ENCODE data around the gene CYP4F22. TPM values are rescaled to one million over a fixed set of nuclear protein-coding genes. Genes with fewer than 3 reads are reported as not detected.

The CYP4F22 gene
- total RNA-seq, 6 experiments from 2014 or later, result not detected

DNA sequence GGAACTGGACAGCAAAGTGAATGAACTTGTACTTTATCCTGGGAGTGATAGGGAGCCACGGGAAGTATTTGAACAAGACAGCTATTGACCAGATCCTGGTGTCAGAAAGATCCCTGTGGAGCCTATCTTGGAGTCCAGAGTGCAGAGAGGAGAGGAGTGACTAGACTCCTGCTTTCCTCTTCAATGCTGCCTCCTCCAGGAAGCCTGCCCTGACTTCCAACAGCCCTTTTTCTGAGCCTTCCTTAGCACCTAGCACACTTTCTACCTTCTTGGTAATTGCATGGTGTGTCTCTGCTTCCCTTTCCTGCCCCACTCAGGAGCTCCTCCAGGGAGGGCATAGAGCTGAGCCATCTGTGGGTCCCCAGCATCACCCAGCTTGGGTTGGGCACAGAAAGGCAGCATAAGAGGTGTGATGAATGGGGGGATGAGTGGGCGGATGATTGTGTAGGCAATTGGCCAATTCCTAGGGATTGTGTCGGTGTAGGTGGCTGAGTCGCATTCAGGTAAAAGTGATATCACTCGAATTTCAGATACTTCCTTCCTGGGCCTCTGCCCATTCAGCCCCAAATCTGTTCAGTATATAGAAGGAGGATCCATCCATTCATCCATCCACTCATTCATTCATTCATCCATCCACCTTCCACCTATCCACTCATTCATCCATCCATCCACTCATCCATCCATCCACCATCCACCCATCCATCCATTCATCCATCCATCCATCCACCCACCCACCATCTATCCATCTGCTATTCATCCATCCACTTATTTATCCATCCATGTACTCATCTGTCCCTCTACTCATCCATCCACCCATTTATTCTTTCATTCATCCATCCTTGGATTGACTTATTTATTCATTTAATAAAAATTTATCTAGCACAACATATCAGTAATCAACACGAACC, 26.9 kb downstream of the CYP4F22 start:
- Mint-ChIP-seq H3K9me3 (peaks cover 16% of the 10 kb centered on the region; the same call in 1 of the 2 replicates), H3K4me3 (no peak overlapping the region), H3K27me3 (ENCODE audit: insufficient read depth) (peaks cover 3% of the 10 kb centered on the region), H3K36me3 (ENCODE audit: low read depth) (no peaks in the 10 kb centered on the region), H3K4me1 (ENCODE audit: low read depth) (no peaks in the 10 kb centered on the region), H3K27ac (no peak overlapping the region)
- TF ChIP-seq, protein P1, sequence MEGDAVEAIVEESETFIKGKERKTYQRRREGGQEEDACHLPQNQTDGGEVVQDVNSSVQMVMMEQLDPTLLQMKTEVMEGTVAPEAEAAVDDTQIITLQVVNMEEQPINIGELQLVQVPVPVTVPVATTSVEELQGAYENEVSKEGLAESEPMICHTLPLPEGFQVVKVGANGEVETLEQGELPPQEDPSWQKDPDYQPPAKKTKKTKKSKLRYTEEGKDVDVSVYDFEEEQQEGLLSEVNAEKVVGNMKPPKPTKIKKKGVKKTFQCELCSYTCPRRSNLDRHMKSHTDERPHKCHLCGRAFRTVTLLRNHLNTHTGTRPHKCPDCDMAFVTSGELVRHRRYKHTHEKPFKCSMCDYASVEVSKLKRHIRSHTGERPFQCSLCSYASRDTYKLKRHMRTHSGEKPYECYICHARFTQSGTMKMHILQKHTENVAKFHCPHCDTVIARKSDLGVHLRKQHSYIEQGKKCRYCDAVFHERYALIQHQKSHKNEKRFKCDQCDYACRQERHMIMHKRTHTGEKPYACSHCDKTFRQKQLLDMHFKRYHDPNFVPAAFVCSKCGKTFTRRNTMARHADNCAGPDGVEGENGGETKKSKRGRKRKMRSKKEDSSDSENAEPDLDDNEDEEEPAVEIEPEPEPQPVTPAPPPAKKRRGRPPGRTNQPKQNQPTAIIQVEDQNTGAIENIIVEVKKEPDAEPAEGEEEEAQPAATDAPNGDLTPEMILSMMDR (IDR thresholded peaks at IDR 0.05), result no peak
- DNase-seq, result no peak

DNA sequence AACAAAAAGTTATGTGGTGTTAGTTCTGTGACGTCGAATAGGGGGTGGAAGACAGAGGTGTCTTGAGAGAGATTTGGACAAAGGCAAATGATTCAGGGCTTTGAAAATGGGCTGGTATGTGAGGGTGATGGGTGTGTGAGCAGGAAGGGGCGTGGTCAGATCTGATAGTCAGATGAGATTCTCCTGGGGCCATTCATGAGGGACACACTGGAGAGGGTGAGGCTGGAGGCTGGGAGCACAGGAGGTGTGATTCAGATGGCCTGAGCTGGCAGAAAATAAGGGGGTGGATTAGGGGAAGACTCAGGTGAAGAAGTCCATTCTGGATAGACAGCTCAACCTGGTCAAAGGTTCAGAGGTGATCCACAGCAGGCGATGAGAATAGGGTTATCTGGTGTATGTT, 28.0 kb downstream of the CYP4F22 start:
- TF ChIP-seq, protein P1 (IDR thresholded peaks at IDR 0.05), result no peak
- no peak overlapping the region for H3K4me3 Mint-ChIP-seq
- H3K27ac Mint-ChIP-seq, result no peak overlapping the region
- H3K27me3 Mint-ChIP-seq (ENCODE audit: insufficient read depth), result peaks cover 4% of the 10 kb centered on the region
- peaks cover 12% of the 10 kb centered on the region; the same call in 1 of the 2 replicates for H3K9me3 Mint-ChIP-seq
- DNase-seq, result no peak
- no peaks in the 10 kb centered on the region for H3K36me3 Mint-ChIP-seq (ENCODE audit: low read depth)
- no peaks in the 10 kb centered on the region for H3K4me1 Mint-ChIP-seq (ENCODE audit: low read depth)

DNA sequence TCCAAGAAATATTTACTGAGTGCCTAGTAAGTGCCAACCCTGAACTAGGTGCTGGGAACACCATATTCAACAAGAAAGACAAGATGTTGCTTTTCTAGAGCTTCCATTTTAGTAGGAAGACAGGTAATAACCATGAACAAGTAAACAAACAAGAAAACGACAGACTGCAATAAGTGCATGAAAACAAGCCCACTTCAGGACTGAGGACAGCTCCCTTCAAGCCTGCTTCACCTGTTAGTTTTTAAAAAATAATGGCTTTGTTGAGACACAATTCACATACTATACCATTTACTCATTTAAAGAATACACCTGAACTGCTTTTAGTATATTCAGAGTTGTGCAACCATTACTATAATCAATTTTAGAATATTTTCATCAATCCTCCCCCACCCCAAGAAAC, 30.4 kb downstream of the CYP4F22 start:
- Mint-ChIP-seq H3K27ac (no peak overlapping the region), H3K36me3 (ENCODE audit: low read depth) (no peaks in the 10 kb centered on the region), H3K27me3 (ENCODE audit: insufficient read depth) (peaks cover 4% of the 10 kb centered on the region), H3K9me3 (peaks cover 12% of the 10 kb centered on the region; the same call in 1 of the 2 replicates), H3K4me3 (no peak overlapping the region), H3K4me1 (ENCODE audit: low read depth) (no peaks in the 10 kb centered on the region)
- DNase-seq, result no peak
- TF ChIP-seq, protein P1 (IDR thresholded peaks at IDR 0.05), result no peak

DNA sequence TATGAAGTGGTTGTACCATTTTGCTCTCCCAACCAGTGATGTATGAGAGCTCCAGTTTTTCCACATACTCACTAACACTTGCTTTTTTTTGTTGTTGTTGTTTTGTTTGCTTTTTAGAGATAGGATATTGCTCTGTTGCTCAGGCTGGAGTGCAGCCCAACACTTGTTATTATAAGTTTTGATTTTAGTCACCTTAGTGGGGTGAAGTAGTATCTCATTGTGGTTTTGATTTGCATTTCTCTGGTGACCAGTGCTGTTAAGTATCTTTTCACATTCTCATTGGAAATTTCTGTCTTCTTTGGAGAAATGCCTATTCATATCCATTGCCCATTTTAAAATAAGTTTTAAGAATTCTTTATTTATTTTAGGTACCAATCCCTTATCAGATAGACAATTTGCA, 31.3 kb downstream of the CYP4F22 start:
- Mint-ChIP-seq H3K27ac (no peak overlapping the region), H3K9me3 (peaks cover 12% of the 10 kb centered on the region; the same call in 1 of the 2 replicates), H3K4me1 (ENCODE audit: low read depth) (no peaks in the 10 kb centered on the region), H3K27me3 (ENCODE audit: insufficient read depth) (peaks cover 4% of the 10 kb centered on the region), H3K36me3 (ENCODE audit: low read depth) (no peaks in the 10 kb centered on the region), H3K4me3 (no peak overlapping the region)
- DNase-seq, result no peak
- TF ChIP-seq, protein P1 (IDR thresholded peaks at IDR 0.05), result no peak

DNA sequence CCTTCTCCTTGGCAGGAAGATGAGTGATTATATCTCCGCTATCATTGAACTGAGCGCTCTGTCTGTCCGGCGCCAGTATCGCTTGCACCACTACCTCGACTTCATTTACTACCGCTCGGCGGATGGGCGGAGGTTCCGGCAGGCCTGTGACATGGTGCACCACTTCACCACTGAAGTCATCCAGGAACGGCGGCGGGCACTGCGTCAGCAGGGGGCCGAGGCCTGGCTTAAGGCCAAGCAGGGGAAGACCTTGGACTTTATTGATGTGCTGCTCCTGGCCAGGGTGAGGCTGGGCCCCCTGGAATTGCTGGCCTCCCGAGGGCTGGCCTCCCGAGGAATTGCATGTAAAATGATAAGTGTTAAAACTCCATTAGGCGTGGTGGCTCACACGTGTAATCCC, 32.1 kb downstream of the CYP4F22 start:
- Mint-ChIP-seq H3K4me1 (ENCODE audit: low read depth) (no peaks in the 10 kb centered on the region), H3K27me3 (ENCODE audit: insufficient read depth) (peaks cover 7% of the 10 kb centered on the region), H3K4me3 (no peak overlapping the region), H3K27ac (no peak overlapping the region), H3K36me3 (ENCODE audit: low read depth) (no peaks in the 10 kb centered on the region), H3K9me3 (peaks cover 12% of the 10 kb centered on the region; the same call in 1 of the 2 replicates)
- TF ChIP-seq, protein P1 (IDR thresholded peaks at IDR 0.05), result no peak
- no peak for DNase-seq
